ENCODE measurements around the gene SMIM38. TPM values are rescaled to one million over a fixed set of nuclear protein-coding genes. Genes with fewer than 3 reads are reported as not detected.

The SMIM38 gene
- not detected in 2 replicates for total RNA-seq

GRCh38 chr11:69155302-69156234 is at the start of gene SMIM38:
TSS of gene SMIM38 (plus strand) at chr11:69155935. CDS start at chr11:69157847, 1,912 bp downstream.

Other genes starting within 250 kb of the SMIM38 start
- not detected in 2 replicates for gene MRGPRD, start 174.9 kb upstream of the SMIM38 start, total RNA-seq
- gene MRGPRF, start 142.7 kb upstream of the SMIM38 start, total RNA-seq, result 0.30 and 0.32 TPM in 2 replicates
- 7.8 and 11.4 TPM in 2 replicates for gene TPCN2, start 107.0 kb upstream of the SMIM38 start, total RNA-seq
- gene MYEOV, start 138.2 kb downstream of the SMIM38 start, total RNA-seq, result under 0.01 and 0.32 TPM in 2 replicates